Fibroblast of skin of left biceps (primary cell): ENCODE data around the gene SMOC2.
"Not testable (repeated sequence)": the region's sequence is repeated elsewhere in the genome, so short reads cannot be mapped to it uniquely, and the experiment has no call there.

ENCODE experiments used
- DNase-seq, 2 experiments: peaks; one replicate each; pipeline ENCODE4 v3.0.0-alpha.2; 2013; ENCODE audit warnings: low read depth in 2 of 2

SMOC2 gene

DNA sequence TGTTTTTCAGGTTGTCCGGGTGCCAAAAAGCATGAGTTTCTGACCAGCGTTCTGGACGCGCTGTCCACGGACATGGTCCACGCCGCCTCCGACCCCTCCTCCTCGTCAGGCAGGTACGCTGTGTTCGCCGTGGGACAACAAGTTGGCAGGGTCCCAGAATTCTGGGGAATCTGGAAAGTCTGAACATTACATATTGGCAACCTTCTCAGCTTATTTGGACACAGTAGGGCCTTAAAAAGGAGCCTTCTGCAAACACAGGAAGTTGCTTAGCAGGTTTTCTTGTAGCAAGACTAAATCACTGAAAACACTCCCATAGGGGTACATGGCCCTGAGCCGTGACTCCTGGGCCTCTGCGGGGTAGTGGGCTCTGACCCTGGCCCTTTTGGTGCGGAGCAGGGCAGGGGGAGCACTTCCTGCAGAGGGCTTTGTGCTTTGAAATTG, 209.7 kb downstream of the SMOC2 start:
- no peak for DNase-seq

GRCh38 chr6:168655462-168656152, 214.6 kb downstream of the SMOC2 start:
- no peak for DNase-seq

DNA sequence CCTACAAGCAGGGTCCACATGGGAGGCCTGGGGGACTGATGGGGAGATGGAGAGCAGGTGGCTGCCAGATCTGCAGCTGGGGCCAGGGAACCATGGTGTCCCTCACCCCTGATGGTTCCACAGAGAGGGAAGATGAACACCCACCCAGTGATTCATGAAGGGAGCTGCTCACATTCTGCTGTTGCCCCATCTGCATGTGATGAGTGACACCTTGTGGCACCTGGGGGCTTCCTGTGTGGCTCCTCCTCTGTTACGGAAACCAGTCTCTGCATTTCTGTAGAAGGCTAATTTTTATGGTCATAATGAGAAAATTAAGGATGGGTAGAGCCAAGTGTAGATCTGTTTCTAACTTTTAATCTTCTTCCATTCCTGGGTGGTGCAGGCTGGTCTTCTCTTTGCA, 217.1 kb downstream of the SMOC2 start:
- DNase-seq, result no peak

- DNase-seq, result no peak
These were observed 219.5 kb downstream of the SMOC2 start for GRCh38 chr6:168660400-168660945.

GRCh38 chr6:168662301-168662936, 221.4 kb downstream of the SMOC2 start:
- DNase-seq, result no peak

DNA sequence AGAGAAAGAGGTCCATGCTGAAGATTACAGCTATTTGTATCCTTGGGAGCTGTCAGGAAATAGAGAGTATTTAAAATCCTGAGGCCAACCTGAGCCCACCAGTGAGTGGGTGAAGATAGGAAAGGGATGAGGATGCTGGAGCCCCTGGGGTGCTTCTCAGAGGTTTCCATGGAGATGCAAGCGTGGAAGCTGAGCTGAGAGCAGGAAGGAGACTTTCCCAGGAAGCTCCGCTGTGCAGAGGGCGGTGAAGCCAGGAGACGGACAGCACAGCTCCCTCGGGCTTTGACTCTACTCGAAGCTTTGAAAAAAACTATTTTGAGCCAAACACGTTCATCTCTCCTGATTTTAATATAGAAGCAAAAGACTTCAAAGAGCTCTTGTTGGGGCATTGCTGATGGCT, 222.1 kb downstream of the SMOC2 start:
- DNase-seq, result no peak

- no peak for DNase-seq
These were observed 224.0 kb downstream of the SMOC2 start for GRCh38 chr6:168664956-168665355.

- DNase-seq, result no peak
These were observed 225.2 kb downstream of the SMOC2 start for GRCh38 chr6:168666170-168666569.

GRCh38 chr6:168666699-168667427, 225.9 kb downstream of the SMOC2 start:
- no peak for DNase-seq

DNA sequence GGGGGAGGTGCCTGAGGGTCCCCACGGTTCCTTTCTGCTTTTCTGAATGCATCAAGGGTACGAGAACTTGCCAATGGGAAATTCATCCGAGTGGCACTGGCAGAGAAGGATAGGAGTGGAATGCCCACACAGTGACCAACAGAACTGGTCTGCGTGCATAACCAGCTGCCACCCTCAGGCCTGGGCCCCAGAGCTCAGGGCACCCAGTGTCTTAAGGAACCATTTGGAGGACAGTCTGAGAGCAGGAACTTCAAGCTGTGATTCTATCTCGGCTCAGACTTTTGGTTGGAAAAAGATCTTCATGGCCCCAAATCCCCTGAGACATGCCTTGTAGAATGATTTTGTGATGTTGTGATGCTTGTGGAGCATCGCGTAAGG, 226.4 kb downstream of the SMOC2 start:
- DNase-seq, result no peak

DNA sequence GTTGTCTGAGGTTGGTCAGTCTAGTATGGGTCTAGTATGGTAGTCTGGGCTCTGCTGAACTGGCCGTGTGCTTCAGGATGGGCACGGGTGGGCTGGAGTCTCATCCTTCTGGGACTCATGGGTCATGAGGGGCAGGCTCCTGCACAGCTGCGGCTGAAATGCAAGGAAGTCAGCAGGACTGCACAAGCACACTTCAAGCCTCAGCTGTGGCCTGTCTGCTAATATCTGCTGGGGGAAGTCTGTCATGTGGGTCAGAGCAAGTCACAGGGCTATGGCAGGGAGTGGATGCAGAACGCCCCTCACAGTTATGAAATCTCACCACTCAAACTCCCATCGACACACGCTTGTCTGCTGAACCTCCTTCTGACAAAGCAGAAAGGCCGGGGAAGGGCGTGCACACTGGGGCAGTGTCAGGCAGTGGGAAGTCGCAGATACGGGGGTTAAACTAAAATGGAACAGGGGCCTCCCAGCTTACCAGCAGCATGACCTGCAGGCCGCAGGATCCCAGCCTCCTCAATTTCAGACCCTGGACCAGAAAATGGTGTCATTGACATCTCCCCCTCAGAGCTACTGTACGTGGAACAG, 229.5 kb downstream of the SMOC2 start:
- no peak for DNase-seq

GRCh38 chr6:168671028-168671862, 230.3 kb downstream of the SMOC2 start:
- DNase-seq, result no peak

DNA sequence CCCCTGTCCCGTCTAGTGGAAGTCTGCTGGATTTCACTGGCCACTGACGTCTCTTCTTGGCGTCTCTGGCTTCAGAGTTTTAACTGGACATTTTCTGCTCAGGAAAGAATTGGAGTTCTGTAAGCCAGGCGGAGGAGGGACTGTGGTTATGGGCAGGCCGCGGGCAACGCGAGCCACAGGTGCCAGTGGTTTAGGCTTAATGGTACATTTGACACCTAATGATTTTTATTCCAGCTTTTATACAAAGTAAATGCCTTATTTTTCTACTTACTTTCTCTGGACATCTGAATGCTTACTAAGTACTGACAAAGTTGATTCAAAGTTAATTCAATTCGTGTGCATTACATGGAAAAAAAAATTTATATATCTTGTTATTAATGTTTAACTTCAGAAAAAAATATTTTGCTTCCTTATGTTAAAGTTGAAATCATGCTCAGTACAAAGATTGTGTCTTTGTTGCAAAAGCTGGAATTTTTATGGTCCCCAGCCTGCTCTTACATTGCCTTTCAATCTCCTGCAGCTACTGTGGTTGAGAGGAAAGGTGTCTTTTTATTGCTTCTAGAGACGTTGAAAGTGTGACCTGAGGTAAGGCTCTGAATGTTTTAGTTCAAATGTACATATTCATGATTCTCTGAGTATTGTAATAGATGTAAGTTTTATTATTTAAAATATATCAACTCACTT, 231.0 kb downstream of the SMOC2 start:
- DNase-seq, result no peak

GRCh38 chr6:168674595-168674994, 233.6 kb downstream of the SMOC2 start:
- DNase-seq, result no peak

DNA sequence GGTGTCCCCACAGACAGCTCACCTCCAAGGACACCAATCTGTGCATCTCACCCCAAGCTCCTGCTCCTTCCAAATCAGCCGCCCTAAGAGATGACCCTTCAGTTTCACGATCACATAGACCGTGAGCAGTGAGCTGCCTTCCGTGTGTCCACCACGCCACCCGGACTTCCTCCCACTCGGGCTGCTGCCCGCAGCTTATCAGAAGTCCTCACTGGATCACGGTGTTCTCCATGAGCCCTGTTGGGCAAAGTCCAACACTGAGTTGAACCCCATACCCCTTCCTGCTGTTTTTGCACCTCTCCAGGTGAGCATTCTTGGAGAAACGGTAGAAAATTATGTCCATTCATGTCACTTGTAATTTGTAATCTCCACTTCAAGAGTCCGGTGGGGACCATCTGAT, 234.4 kb downstream of the SMOC2 start:
- DNase-seq, result no peak

- DNase-seq, result no peak
These were observed 235.1 kb downstream of the SMOC2 start for GRCh38 chr6:168675933-168676551.

GRCh38 chr6:168676552-168677322, 235.8 kb downstream of the SMOC2 start:
- no peak for DNase-seq

- DNase-seq, result not testable (repeated sequence)
These were observed 236.4 kb downstream of the SMOC2 start for GRCh38 chr6:168677323-168677781.

DNA sequence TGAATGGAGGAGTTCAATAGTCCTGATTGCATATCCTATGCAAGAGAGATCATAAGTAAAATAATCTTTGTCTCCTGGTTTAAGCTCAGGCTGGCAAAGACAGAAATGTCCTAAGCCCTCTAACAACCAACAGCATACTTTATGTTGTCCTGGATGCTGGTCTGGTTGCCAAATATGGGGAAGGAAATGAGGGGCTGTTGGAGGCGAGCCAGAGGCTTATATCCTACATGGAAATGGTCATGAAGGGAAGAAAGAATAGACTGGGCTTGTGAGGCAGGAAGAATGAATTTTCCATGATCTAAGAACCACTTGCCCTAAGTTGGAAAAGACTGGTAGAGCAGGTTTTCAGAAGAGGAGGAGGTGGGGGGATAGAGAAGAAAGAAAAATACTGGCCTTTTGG, 237.1 kb downstream of the SMOC2 start:
- no peak for DNase-seq
